Measurements from ENCODE around the gene ARVCF. TPM values are rescaled to one million over a fixed set of nuclear protein-coding genes. Genes with fewer than 3 reads are reported as not detected.
A peak's percentile ranks its signal among the peaks of the same experiment; 100 is the strongest.

Gene ARVCF
- total and polyA plus RNA-seq, 9 of the 15 experiments (the other 6 are each of a cell fraction or from before 2014, with no cell fraction given) = 0.03 to 97.4 (median 15.6) TPM

DNA sequence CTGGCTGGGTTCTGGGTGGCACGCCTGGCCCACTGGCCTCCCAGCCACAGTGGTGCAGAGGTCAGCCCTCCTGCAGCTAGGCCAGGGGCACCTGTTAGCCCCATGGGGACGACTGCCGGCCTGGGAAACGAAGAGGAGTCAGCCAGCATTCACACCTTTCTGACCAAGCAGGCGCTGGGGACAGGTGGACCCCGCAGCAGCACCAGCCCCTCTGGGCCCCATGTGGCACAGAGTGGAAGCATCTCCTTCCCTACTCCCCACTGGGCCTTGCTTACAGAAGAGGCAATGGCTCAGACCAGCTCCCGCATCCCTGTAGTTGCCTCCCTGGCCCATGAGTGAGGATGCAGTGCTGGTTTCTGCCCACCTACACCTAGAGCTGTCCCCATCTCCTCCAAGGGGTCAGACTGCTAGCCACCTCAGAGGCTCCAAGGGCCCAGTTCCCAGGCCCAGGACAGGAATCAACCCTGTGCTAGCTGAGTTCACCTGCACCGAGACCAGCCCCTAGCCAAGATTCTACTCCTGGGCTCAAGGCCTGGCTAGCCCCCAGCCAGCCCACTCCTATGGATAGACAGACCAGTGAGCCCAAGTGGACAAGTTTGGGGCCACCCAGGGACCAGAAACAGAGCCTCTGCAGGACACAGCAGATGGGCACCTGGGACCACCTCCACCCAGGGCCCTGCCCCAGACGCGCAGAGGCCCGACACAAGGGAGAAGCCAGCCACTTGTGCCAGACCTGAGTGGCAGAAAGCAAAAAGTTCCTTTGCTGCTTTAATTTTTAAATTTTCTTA, 47.3 kb downstream of the ARVCF start (continued):
- no peak for TF ChIP-seq ADNP (tag; IDR thresholded peaks at IDR 0.05)
- TF ChIP-seq ZNF561 (CRISPR knock-in tag; conservative IDR thresholded peaks at IDR 0.05) = 0 out of 2 replicates have a peak, but pooled peaks have one; percentile 49
- TF ChIP-seq POLR2G (IDR thresholded peaks at IDR 0.05; ENCODE audit: low read depth, low read length) = peak; percentile 68
- TF ChIP-seq, protein P1, sequence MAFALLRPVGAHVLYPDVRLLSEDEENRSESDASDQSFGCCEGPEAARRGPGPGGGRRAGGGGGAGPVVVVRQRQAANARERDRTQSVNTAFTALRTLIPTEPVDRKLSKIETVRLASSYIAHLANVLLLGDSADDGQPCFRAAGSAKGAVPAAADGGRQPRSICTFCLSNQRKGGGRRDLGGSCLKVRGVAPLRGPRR (CRISPR knock-in tag; IDR thresholded peaks at IDR 0.05) = peak; percentile 66; the same call in 1 of the 2 replicates
- 0 out of 2 replicates have a peak, but pooled peaks have one; percentile 39 for TF ChIP-seq SMAD3 (CRISPR knock-in tag; conservative IDR thresholded peaks at IDR 0.05)
- TF ChIP-seq HSF4 (CRISPR knock-in tag; IDR thresholded peaks at IDR 0.05; ENCODE audit: borderline replicate concordance) = no peak; the same call in 1 of the 2 replicates
- TF ChIP-seq POLR2H (tag; IDR thresholded peaks at IDR 0.05; ENCODE audit: low read depth) = no peak
- 0 out of 2 replicates have a peak, but pooled peaks have one; percentile 44 for TF ChIP-seq NR4A1 (CRISPR knock-in tag; IDR thresholded peaks at IDR 0.05)
- no peak for TF ChIP-seq NR4A1 (tag; IDR thresholded peaks at IDR 0.05)
- TF ChIP-seq ZNF347 (CRISPR knock-in tag; IDR thresholded peaks at IDR 0.05; ENCODE audit: low read depth) = 0 out of 2 replicates have a peak, but pooled peaks have one; percentile 50
- TF ChIP-seq ZNF445 (CRISPR knock-in tag; IDR thresholded peaks at IDR 0.05; ENCODE audit: low read depth) = 0 out of 2 replicates have a peak, but pooled peaks have one; percentile 13
- no peak for TF ChIP-seq KDM2B (CRISPR knock-in tag; IDR thresholded peaks at IDR 0.05)
- TF ChIP-seq ZNF124 (CRISPR knock-in tag; IDR thresholded peaks at IDR 0.05) = no peak
- TF ChIP-seq ZNF717 (CRISPR knock-in tag; IDR thresholded peaks at IDR 0.05) = peak; percentile 60; the same call in 1 of the 2 replicates
- peak; percentile 13; the same call in 1 of the 2 replicates for TF ChIP-seq POLR2AphosphoS5 (IDR thresholded peaks at IDR 0.05; ENCODE audit: control insufficient read depth, insufficient read depth, low read depth, low read length)
- no peak for TF ChIP-seq MEF2D (tag; conservative IDR thresholded peaks at IDR 0.05; ENCODE audit: low read depth)
- peak; percentile 55; the same call in 1 of the 2 replicates for TF ChIP-seq KLF1 (tag; IDR thresholded peaks at IDR 0.05)
- TF ChIP-seq, protein P2, sequence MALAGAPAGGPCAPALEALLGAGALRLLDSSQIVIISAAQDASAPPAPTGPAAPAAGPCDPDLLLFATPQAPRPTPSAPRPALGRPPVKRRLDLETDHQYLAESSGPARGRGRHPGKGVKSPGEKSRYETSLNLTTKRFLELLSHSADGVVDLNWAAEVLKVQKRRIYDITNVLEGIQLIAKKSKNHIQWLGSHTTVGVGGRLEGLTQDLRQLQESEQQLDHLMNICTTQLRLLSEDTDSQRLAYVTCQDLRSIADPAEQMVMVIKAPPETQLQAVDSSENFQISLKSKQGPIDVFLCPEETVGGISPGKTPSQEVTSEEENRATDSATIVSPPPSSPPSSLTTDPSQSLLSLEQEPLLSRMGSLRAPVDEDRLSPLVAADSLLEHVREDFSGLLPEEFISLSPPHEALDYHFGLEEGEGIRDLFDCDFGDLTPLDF (CRISPR knock-in tag; IDR thresholded peaks at IDR 0.05) = peak; percentile 40; the same call in 1 of the 2 replicates
- no peak for TF ChIP-seq DNMT1 (IDR thresholded peaks at IDR 0.05)
- TF ChIP-seq SMARCA5 (IDR thresholded peaks at IDR 0.05) = no peak
- TF ChIP-seq, protein P3, sequence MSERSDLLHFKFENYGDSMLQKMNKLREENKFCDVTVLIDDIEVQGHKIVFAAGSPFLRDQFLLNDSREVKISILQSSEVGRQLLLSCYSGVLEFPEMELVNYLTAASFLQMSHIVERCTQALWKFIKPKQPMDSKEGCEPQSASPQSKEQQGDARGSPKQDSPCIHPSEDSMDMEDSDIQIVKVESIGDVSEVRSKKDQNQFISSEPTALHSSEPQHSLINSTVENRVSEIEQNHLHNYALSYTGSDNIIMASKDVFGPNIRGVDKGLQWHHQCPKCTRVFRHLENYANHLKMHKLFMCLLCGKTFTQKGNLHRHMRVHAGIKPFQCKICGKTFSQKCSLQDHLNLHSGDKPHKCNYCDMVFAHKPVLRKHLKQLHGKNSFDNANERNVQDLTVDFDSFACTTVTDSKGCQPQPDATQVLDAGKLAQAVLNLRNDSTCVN (CRISPR knock-in tag; IDR thresholded peaks at IDR 0.05) = 0 out of 2 replicates have a peak, but pooled peaks have one; percentile 67
- TF ChIP-seq ILF3 (IDR thresholded peaks at IDR 0.05; ENCODE audit: borderline replicate concordance) = no peak
- TF ChIP-seq ZNF696 (CRISPR knock-in tag; conservative IDR thresholded peaks at IDR 0.05) = peak; percentile 34; the same call in 1 of the 2 replicates

All from K562 (cell line).